Small intestine (tissue), 7 donors: ENCODE measurements around the gene RELN. TPM values are rescaled to one million over a fixed set of nuclear protein-coding genes. Genes with fewer than 3 reads are reported as not detected.

ENCODE experiments used
- DNase-seq, 2 donors: peaks; one replicate each; pipeline versions ENCODE4 v3.0.0 to v3.0.0-alpha.2; 2013
- FAIRE-seq: peaks from 2 replicates; lab custom pipeline; 2012; peaks lifted over from hg19 to GRCh38; lab: Jason Lieb, UNC
- H3K27ac ChIP-seq, 3 donors: one replicate each; pipeline ENCODE4 v1.5.1; 2013; ENCODE audit warnings: low read length in 2 of 3, mild to moderate bottlenecking in 2 of 3, control low read depth in 1 of 3, inconsistent platforms in 1 of 3, low read depth in 1 of 3, moderate library complexity in 1 of 3
- H3K27me3 ChIP-seq, 3 donors: one replicate each; pipeline ENCODE4 v1.6.1; 2013; ENCODE audit warnings: low read length in 3 of 3, inconsistent platforms in 1 of 3; ENCODE audit not compliant: control insufficient read depth in 3 of 3, insufficient read depth in 3 of 3
- H3K36me3 ChIP-seq, 3 donors: one replicate each; pipeline ENCODE4 v1.6.1; 2013; ENCODE audit warnings: low read length in 3 of 3, inconsistent platforms in 1 of 3, low read depth in 1 of 3, mild to moderate bottlenecking in 1 of 3, moderate library complexity in 1 of 3; ENCODE audit not compliant: control insufficient read depth in 3 of 3, insufficient read depth in 2 of 3
- H3K4me1 ChIP-seq, 3 donors: one replicate each; pipeline ENCODE4 v1.6.1; 2013; ENCODE audit warnings: low read length in 2 of 3, inconsistent platforms in 1 of 3, low read depth in 1 of 3, mild to moderate bottlenecking in 1 of 3, moderate library complexity in 1 of 3; ENCODE audit not compliant: control insufficient read depth in 3 of 3, insufficient read depth in 2 of 3
- H3K4me3 ChIP-seq, 3 donors: one replicate each; pipeline ENCODE4 v1.5.1; 2013; ENCODE audit warnings: low read length in 3 of 3, control low read depth in 1 of 3, inconsistent platforms in 1 of 3, low read depth in 1 of 3, mild to moderate bottlenecking in 1 of 3, moderate library complexity in 1 of 3
- H3K9me3 ChIP-seq, 2 donors: one replicate each; pipeline ENCODE4 v1.6.1; 2013; ENCODE audit warnings: low read depth in 1 of 2, low read length in 1 of 2; ENCODE audit not compliant: control insufficient read depth in 2 of 2, insufficient read depth in 1 of 2
- WGBS, 3 donors: extraction: QIAGEN DNeasy Blood & Tissue Kit; methylation state at CpG; one replicate each; pipeline ENCODE4 v1.1.7; 2013; 5-methylcytosine and 5-hydroxymethylcytosine counted together
- polyA plus RNA-seq, 4 donors: library from polyadenylated mRNA; stranded (reverse) in 3 of 4; unstranded in 1 of 4; fragments of 200-250 nt in 3 of 4; fragments of 120-200 nt in 1 of 4; gene quantifications; one replicate each; pipeline versions ENCODE4 v1.2.1 to v1.2.3, GENCODE V29; 2013
- donor health status: healthy with polysubstance abuse.
- donor health status: control.
- donor health status: control.
- donor health status: Bipolar disorder and iron deficiency.
- donor health status: healthy.

RELN gene
- polyA plus RNA-seq, 4 donors = 3.4 to 8.1 TPM; not detected in 2

DNA sequence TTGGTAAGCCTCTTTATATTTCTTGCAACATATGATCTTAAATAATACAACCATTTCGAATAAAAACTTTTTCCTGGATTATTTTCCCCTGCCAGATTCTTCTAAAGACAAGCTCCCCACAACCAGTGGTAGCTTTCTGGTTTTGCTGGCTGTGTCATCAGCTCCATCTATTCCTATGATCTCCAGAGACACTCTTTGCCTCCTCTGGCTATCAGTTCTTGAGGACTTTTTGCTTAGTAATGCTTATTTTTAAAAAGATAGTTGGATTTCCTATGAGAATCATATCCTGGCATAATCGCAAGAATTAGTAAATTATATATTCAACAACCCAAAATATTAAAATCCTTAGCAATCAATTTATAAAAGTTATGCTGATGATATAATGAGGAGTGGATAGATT, 439.7 kb downstream of the RELN start:
- Histone ChIP-seq H3K27ac (no peak overlapping the region), H3K36me3 (no peaks in the 10 kb centered on the region), H3K4me1 (no peaks in the 10 kb centered on the region), H3K27me3 (no peaks in the 10 kb centered on the region), H3K4me3 (no peak overlapping the region), H3K9me3 (no peaks in the 10 kb centered on the region)
- FAIRE-seq (no peak), DNase-seq (no peak)
- WGBS, 3 donors = 64 to 73% (median 72%) methylated on average over 2 of the region's 2 CpGs

DNA sequence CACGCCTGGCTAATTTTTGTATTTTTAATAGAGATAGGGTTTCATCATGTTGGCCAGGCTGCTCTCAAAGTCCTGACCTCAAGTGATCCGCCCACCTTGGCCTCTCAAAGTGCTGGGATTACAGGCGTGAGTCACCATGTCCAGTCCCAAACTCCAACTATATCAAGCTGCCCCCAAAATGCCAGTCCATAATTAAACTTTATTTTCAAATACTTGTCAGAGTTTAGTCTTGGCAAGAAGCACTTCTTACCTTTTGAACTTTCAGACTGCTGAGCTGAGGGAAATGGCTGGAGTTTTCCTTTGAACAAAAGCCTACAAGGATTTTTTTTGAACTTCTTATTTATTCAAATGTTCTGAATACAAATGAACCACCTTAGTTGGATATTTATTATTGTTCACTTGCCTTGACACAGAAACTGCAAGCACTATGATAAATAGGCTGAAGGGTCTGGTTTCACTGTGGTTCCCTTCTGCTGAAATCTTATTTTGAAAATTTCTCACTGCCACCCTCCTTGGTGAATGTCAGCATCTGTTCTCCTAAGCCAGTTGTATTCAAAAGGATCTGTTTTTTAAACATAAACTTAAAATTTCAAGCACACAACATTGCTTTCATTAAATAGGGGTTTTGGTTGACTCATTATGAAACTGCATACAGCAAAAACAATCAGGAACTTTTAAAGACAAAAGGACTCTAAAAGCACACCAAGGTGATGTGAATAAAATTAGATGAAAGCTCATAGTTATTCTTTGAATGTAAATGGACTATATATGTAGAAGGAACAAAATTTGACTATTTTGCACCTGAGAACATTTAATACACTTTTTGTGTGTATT, 441.8 kb downstream of the RELN start:
- 73 to 81% (median 78%) methylated on average over 3 of the region's 3 CpGs for WGBS, 3 donors
- no peak overlapping the region for H3K27ac ChIP-seq
- no peaks in the 10 kb centered on the region for H3K27me3 ChIP-seq
- H3K4me3 ChIP-seq = no peak overlapping the region
- no peaks in the 10 kb centered on the region for H3K36me3 ChIP-seq
- no peak for DNase-seq
- FAIRE-seq = no peak
- no peaks in the 10 kb centered on the region for H3K9me3 ChIP-seq
- no peaks in the 10 kb centered on the region for H3K4me1 ChIP-seq

DNA sequence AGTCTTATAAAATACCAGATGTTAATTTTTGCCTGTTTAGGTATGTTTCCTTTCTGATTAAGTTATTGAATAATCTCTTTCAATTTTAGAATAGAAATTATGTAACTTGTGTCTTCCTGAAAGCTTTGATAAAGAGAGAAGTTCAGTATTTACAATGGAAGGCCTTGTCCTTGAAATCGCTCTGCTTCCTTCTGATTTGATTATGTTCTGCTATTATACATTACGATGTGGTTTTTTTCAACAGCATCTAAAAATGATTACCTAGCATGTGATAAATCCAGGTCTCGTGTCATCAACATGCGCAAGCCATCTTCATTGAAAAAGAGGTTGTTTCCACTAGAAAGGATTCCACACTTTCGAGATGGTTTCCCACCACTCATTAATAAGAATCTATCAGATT, 447.0 kb downstream of the RELN start:
- WGBS, 3 donors = 80 to 87% (median 84%) methylated on average over 5 of the region's 5 CpGs
- DNase-seq = no peak
- no peaks in the 10 kb centered on the region for H3K36me3 ChIP-seq
- H3K27me3 ChIP-seq = no peaks in the 10 kb centered on the region
- H3K9me3 ChIP-seq = no peaks in the 10 kb centered on the region
- H3K4me1 ChIP-seq = no peaks in the 10 kb centered on the region
- no peak overlapping the region for H3K27ac ChIP-seq
- no peak overlapping the region for H3K4me3 ChIP-seq
- FAIRE-seq = no peak

DNA sequence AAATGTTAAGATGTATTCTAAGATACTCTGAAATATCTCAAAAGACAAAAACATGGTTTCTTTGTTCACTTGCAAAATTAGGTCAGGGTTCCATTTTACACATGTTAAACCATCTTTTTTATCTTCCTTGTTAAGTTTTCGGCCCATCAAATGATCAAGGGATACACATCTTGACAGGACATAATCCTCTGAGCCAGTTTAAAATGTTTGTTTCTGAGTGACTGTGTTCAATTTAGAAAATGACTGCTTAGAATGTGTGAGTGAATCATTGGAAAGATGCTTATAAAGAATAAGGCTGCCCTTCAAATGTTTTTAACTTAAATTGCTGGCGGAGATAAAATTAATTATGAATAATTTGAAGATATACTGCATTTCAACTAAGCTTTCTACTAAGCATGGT, 447.5 kb downstream of the RELN start:
- Histone ChIP-seq H3K4me3 (no peak overlapping the region), H3K9me3 (no peaks in the 10 kb centered on the region), H3K27ac (no peak overlapping the region), H3K4me1 (no peaks in the 10 kb centered on the region), H3K27me3 (no peaks in the 10 kb centered on the region), H3K36me3 (no peaks in the 10 kb centered on the region)
- 77 to 90% (median 86%) methylated on average over 2 of the region's 2 CpGs for WGBS, 3 donors
- FAIRE-seq (no peak), DNase-seq (no peak)

DNA sequence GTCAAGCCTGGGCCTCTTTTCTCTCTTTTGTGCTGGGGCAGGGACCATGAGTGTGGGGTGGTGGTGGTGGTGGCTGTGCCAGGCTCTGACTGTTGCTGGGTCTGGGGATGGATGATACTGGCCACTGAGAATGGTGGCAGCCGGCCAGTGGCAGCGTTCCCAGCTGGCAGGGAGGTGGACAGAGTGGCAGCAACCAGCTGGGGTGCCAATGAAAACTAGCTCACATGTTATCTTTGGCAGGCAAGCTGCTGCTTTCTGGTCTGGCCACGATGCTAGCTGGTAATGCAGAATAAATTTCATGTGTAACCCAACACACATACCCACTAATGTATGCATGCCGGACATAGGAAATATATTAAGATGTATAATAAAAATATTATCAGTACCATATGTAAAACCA, 448.4 kb downstream of the RELN start:
- Histone ChIP-seq H3K9me3 (no peaks in the 10 kb centered on the region), H3K27ac (no peak overlapping the region), H3K4me1 (no peaks in the 10 kb centered on the region), H3K36me3 (no peaks in the 10 kb centered on the region), H3K4me3 (no peak overlapping the region), H3K27me3 (no peaks in the 10 kb centered on the region)
- 53 to 73% (median 66%) methylated on average over 4 of the region's 4 CpGs for WGBS, 3 donors
- FAIRE-seq = no peak
- DNase-seq = no peak

DNA sequence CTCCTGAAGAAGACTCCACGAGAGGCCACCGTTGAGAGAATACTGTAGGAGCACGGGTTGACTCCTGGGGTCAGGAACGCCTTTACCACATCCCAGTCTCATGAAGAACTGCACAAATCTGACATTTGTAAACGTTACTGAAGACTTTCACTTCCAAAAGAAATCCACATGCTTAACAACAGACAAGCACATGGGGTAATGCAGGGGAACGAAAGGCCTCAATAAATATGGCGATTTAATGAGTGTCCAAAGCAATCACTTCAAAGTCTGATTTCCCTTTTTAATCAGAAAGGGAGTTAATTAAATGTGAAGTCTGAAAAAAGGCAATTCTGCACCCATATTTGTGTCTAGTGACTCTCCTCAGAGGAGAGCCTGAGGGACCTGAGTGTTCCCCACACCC, 449.1 kb downstream of the RELN start:
- Histone ChIP-seq H3K27ac (no peak overlapping the region), H3K4me1 (no peaks in the 10 kb centered on the region), H3K4me3 (no peak overlapping the region), H3K9me3 (no peaks in the 10 kb centered on the region), H3K27me3 (no peaks in the 10 kb centered on the region), H3K36me3 (no peaks in the 10 kb centered on the region)
- no peak for FAIRE-seq
- WGBS, 3 donors = 78 to 80% (median 78%) methylated on average over 7 of the region's 7 CpGs
- no peak for DNase-seq

DNA sequence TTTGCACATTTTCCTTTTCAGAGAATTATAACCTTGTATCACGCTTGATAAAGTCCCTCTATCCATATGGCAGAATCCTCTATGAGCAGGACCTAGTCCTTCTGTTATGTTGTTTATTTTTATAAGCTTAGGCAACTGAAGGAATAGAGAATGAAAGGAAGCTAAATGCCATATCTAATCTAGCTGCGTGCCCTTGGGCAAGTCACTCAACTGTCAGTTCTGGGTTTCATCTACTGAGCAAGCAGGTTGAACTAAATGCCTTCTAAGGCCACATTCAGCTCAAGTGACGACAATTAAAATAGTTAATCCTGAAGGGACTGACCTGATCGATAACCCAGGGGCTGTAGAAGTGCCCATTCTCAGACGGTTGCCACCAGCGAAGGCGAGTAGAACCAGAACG, 449.6 kb downstream of the RELN start:
- 89 to 92% (median 90%) methylated on average over 8 of the region's 8 CpGs for WGBS, 3 donors
- Histone ChIP-seq H3K36me3 (no peaks in the 10 kb centered on the region), H3K9me3 (no peaks in the 10 kb centered on the region), H3K27ac (no peak overlapping the region), H3K27me3 (no peaks in the 10 kb centered on the region), H3K4me3 (no peak overlapping the region), H3K4me1 (no peaks in the 10 kb centered on the region)
- no peak for DNase-seq
- no peak for FAIRE-seq

DNA sequence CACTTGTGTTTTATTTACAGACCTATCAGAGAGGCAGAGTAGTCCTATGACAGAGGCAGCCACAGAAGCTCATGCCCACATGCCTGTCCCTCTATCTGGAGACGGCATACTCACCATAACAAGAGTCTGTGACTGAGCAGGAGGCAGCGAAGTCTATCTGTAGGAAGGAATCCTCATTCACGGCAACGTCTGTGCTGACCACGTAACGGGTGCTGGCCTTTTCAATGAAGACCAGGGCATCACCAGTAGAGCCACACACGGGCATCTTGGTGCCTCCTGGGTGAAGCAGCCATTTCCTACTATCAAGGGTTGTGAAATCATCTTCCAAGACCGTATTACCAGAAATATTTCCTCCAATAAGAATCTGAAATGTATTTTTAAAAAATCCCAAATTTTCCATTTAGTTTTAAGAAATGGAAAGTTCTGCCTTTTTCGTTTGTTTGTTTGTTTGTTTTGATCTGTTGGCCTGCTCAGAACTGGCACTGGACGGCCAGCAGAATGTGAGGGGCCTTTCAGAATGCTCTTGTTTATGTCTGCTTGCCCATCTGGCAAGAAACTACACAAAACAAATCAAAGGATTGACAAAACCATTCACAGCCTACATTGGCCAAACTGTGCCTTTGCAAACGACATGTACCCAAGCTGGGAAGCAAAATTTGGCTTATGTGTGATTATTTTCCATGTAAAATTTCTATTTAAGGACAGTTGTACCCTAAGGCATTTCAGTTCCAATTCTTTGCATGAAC, 450.3 kb downstream of the RELN start:
- Histone ChIP-seq H3K4me1 (no peaks in the 10 kb centered on the region), H3K27me3 (no peaks in the 10 kb centered on the region), H3K9me3 (no peaks in the 10 kb centered on the region), H3K27ac (no peak overlapping the region), H3K36me3 (no peaks in the 10 kb centered on the region), H3K4me3 (no peak overlapping the region)
- WGBS, 3 donors = 64 to 71% (median 64%) methylated on average over 11 of the region's 11 CpGs
- no peak for DNase-seq
- FAIRE-seq = no peak
